ENCODE results near the gene CCNJL.

CCNJL gene

DNA sequence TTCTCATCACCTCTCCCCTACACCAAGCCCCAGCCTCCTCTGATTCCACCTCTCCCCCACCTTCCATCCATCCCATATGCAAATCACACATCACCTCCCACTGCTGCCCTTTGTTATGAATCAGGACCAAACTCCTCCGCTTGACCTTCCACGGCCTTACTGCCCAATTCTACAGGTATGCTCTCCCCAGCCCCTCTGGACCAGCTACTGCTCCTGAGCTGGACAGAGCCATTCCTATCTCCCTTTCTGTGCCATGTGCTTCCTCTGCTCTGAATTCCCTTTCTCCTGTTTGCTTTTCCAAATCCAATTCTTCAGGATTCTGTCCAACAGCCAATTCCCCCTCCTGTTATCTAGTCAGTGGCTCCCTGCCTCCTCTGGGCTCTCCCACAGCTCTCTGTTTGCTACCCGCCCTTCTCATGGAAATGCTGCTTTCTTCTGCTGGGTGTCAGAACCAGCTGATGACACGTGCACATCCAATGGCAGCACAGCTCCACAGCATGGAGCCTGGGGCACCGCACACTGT lies 74.7 kb downstream of the CCNJL start:
- TF ChIP-seq, protein P1, sequence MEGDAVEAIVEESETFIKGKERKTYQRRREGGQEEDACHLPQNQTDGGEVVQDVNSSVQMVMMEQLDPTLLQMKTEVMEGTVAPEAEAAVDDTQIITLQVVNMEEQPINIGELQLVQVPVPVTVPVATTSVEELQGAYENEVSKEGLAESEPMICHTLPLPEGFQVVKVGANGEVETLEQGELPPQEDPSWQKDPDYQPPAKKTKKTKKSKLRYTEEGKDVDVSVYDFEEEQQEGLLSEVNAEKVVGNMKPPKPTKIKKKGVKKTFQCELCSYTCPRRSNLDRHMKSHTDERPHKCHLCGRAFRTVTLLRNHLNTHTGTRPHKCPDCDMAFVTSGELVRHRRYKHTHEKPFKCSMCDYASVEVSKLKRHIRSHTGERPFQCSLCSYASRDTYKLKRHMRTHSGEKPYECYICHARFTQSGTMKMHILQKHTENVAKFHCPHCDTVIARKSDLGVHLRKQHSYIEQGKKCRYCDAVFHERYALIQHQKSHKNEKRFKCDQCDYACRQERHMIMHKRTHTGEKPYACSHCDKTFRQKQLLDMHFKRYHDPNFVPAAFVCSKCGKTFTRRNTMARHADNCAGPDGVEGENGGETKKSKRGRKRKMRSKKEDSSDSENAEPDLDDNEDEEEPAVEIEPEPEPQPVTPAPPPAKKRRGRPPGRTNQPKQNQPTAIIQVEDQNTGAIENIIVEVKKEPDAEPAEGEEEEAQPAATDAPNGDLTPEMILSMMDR (IDR thresholded peaks at IDR 0.05; ENCODE audit: low read depth, low read length, missing control alignments), result no peak
- no peak for DNase-seq (ENCODE audit: extremely low read depth, low read depth)
- no peak overlapping the region for H3K4me3 ChIP-seq (replicated peaks; ENCODE audit: low read depth, low read length)

DNA sequence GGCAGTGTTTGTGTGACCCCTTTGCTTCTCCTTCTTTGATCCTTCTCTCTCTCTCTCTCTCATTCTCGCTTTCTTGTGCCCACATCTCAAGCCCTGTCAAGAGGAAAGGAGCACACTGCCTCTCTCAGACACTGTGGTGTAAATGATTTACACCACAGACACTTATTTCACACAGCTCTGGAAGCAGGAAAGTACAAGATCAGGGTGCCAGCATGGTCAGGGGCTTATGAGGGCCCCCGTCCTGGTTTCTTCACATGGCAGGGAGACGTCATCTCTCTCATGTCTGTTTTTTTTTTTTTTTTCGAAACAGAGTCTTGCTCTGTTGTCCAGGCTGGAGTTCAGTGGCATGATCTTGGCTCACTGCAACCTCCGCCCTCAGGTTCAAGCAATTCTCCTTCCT lies 76.6 kb downstream of the CCNJL start:
- H3K4me3 ChIP-seq (replicated peaks; ENCODE audit: low read depth, low read length), result no peak overlapping the region
- TF ChIP-seq, protein P1 (IDR thresholded peaks at IDR 0.05; ENCODE audit: low read depth, low read length, missing control alignments), result no peak
- DNase-seq (ENCODE audit: extremely low read depth, low read depth), result no peak

DNA sequence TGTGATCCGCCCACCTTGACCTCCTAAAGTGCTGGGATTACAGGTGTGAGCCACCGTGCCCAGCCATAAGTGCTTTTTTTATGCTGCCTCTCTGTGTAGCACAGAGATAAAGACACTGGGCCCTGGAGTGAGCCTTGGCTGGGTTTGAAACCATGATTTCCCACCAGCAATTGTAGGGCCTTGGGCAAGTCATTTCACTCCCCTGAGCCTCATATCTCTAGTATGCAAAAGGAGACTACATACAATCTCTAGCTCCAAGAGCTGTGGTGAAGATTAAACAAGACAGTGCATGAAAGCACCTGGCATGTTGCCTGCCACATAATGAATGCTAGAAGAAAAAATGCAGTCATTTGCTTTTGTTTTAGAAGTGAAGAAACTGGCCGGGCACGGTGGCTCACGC lies 79.1 kb downstream of the CCNJL start:
- TF ChIP-seq, protein P1 (IDR thresholded peaks at IDR 0.05; ENCODE audit: low read depth, low read length, missing control alignments), result no peak
- no peak for DNase-seq (ENCODE audit: extremely low read depth, low read depth)

DNA sequence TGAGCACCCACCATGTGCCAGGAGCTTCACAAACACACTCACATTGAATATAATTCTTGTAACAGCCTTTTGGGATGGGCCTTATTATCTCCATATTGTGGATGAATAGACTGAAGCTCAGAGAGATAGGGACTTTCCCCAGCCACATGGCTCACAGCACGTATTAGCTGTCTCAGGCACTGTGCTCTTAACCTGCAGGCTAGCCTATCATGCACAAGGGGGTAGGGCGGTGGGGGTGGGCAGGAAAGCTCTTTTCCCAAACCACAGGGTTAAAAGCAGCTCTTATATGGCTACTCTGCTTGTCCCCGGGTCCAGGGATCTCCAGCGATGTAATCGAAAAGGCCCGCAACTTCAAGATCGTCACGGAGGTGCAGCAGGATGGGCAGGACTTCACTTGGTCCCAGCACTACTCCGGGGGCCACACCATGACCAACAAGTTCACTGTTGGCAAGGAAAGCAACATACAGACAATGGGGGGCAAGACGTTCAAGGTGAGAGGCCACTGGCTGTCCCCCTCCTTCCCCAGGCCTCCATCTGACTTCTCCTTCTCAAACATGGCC lies 80.5 kb downstream of the CCNJL start:
- no peak overlapping the region for H3K4me3 ChIP-seq (replicated peaks; ENCODE audit: low read depth, low read length)
- TF ChIP-seq, protein P1 (IDR thresholded peaks at IDR 0.05; ENCODE audit: low read depth, low read length, missing control alignments), result no peak
- DNase-seq (ENCODE audit: extremely low read depth, low read depth), result no peak

More for the DNA sequence above, 79.1 kb downstream of the CCNJL start:
- no peak overlapping the region for H3K4me3 ChIP-seq (replicated peaks; ENCODE audit: low read depth, low read length)

DNA sequence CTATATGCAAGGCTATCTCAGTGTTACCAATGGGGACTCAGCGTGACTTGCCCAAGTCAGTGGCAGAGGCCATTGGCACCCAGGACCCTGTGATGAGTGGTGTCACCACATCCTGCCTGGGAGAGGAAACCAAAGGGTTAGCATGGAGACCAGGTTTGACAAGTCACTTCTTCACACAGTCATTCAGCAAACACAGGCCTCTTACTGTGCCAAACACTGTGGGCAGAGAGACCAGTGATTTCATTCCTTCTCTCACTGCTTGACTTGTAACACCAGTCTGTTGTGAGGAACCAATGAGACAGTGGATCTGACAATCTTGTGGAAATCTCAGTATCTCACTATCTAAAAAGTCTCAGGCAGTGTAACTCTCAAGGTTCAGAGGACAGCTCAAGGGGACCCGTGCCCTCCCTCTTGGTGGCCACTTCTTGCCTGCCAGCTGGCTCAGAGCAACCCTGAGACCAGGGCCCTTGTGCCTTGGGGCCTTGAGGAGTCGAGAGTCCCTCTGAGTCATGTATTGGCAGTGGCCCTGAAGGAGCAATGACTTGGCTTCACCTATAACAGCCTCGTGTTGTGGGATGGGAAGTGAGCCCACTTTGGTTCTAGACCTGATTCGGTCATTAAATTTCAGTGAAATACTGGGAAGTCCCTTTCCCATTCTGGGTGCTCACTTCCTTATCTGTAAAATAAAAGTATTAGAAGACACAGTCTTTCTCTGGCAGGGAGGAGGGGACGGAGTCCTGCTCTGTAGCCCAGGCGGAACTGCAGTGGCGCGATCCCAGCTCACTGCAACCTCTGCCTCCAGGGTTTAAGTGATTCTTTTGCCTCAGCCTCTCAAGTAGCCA lies 81.5 kb downstream of the CCNJL start:
- no peak overlapping the region for H3K4me3 ChIP-seq (replicated peaks; ENCODE audit: low read depth, low read length)
- TF ChIP-seq, protein P1 (IDR thresholded peaks at IDR 0.05; ENCODE audit: low read depth, low read length, missing control alignments), result no peak
- no peak for DNase-seq (ENCODE audit: extremely low read depth, low read depth)

DNA sequence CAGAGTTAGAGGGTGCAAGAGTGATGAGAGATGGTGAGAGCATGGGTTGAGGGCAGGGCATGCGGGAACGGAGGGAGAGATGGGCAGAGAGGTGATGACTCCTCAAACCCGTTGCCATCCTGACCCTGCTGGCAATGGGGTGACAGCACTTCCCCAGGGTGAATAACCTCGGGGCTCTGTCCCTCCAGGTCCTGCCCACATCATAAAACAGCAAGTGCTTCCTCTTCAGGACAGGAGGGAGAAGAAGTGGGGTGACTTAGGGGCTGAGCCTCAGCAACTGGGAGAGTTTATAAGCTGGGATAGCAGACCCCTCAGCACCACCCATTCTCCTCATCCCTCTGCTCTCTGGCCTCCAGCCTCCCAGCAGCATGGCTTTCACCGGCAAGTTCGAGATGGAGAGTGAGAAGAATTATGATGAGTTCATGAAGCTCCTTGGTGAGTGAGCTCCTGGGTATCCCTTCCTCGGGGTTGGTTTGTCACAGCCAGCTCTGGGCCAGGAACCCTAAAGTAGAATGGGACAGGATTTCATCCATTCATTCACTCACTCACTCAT lies 83.1 kb downstream of the CCNJL start, which contains the start of gene FABP6:
TSS of gene FABP6 (plus strand) at position 317 of the 553 bp plus-strand sequence. CDS start at position 369, 52 bp downstream.
- no peak within 1 kb of the TSS for H3K4me3 ChIP-seq (replicated peaks; ENCODE audit: low read depth, low read length)
- DNase-seq (ENCODE audit: extremely low read depth, low read depth), result no peak
- TF ChIP-seq, protein P1 (IDR thresholded peaks at IDR 0.05; ENCODE audit: low read depth, low read length, missing control alignments), result no peak

All from HFF-Myc (cell line).